SK-N-SH (cell line): ENCODE results near the gene KCND3. TPM values are rescaled to one million over a fixed set of nuclear protein-coding genes. Genes with fewer than 3 reads are reported as not detected.

Experiments used
- CTCF ChIA-PET: fragments of 300-600, 350-600 bp; formaldehyde crosslinking; extraction: SDS; loops from one replicate; lab custom pipeline; 2021; lab: Yijun Ruan, JAX
- POLR2A ChIA-PET: fragments of 350-600 bp; sonication (Branson Sonifier 250); formaldehyde crosslinking; extraction: SDS; loops from one replicate; lab custom pipeline; 2020; ENCODE audit warnings: antibody characterized with exemption, inconsistent platforms; lab: Yijun Ruan, JAX
- DNase-seq: peaks from one replicate; pipeline ENCODE4 v3.0.0; 2012
- H2AFZ ChIP-seq: fragments of 200-600 bp; sonication (generic); 2 replicates; pipeline ENCODE4 v1.8.1; 2016; ENCODE audit warnings: antibody characterized with exemption, mild to moderate bottlenecking, low read depth
- H3F3A ChIP-seq: fragments of 200-600 bp; sonication (generic); replicated peaks from 2 replicates; pipeline ENCODE3; 2016; ENCODE audit warnings: antibody characterized with exemption, mild to moderate bottlenecking; ENCODE audit not compliant: insufficient read depth
- H3K27ac ChIP-seq, 2 experiments: fragments of 200-500 bp in 1 of 2; fragments of 200-600 bp in 1 of 2; sonication (Bioruptor generic) in 1 of 2; sonication (generic), shearing (Covaris generic) in 1 of 2; 2 replicates each; pipeline versions ENCODE4 v1.5.1 to v1.6.1; 2014 to 2016; ENCODE audit warnings: low read depth in 2 of 2, inconsistent platforms in 1 of 2, low read length in 1 of 2, mild to moderate bottlenecking in 1 of 2, mixed read lengths in 1 of 2
- H3K27me3 ChIP-seq: fragments of 200-600 bp; sonication (generic), shearing (Covaris generic); 2 replicates; pipeline ENCODE4 v1.6.1; 2016; ENCODE audit warnings: mixed run types; ENCODE audit not compliant: insufficient read depth
- H3K36me3 ChIP-seq, 2 experiments: fragments of 200-500 bp in 1 of 2; fragments of 200-600 bp in 1 of 2; sonication (Bioruptor generic) in 1 of 2; sonication (generic) in 1 of 2; replicated peaks in 1 of 2; 2 replicates each; pipeline versions ENCODE3 to v1.5.1; 2014 to 2016; ENCODE audit warnings: low read length in 1 of 2, mild to moderate bottlenecking in 1 of 2; ENCODE audit not compliant: insufficient read depth in 2 of 2, control insufficient read depth in 1 of 2
- H3K4me1 ChIP-seq, 2 experiments: fragments of 200-500 bp in 1 of 2; fragments of 200-600 bp in 1 of 2; sonication (Bioruptor generic) in 1 of 2; sonication (generic), shearing (Covaris generic) in 1 of 2; 2 replicates each; pipeline versions ENCODE4 v1.5.1 to v1.6.1; 2014 to 2016; ENCODE audit warnings: low read depth in 1 of 2, low read length in 1 of 2, mixed run types in 1 of 2; ENCODE audit not compliant: insufficient read depth in 2 of 2, control insufficient read depth in 1 of 2
- H3K4me2 ChIP-seq: fragments of 200-600 bp; sonication (generic), shearing (Covaris generic); 2 replicates; pipeline ENCODE4 v1.6.1; 2017; ENCODE audit warnings: mixed run types
- H3K4me3 ChIP-seq, 2 experiments: fragments of 200-500 bp in 1 of 2; fragments of 200-600 bp in 1 of 2; sonication (Bioruptor generic) in 1 of 2; sonication (generic), shearing (Covaris generic) in 1 of 2; 2 replicates each; pipeline versions ENCODE4 v1.5.1 to v1.8.1; 2014 to 2016; ENCODE audit warnings: low read depth in 2 of 2, inconsistent platforms in 1 of 2, low read length in 1 of 2, mild to moderate bottlenecking in 1 of 2, mixed read lengths in 1 of 2, moderate library complexity in 1 of 2
- H3K79me2 ChIP-seq: fragments of 200-600 bp; sonication (generic); 2 replicates; pipeline ENCODE4 v1.8.1; 2017; ENCODE audit warnings: mild to moderate bottlenecking; ENCODE audit not compliant: insufficient read depth
- H3K9ac ChIP-seq: fragments of 200-600 bp; sonication (generic); 2 replicates; pipeline ENCODE4 v1.6.1; 2017; ENCODE audit warnings: mixed run types
- H3K9me2 ChIP-seq: fragments of 200-600 bp; sonication (generic); 2 replicates; pipeline ENCODE4 v1.6.1; 2017; ENCODE audit warnings: mixed run types
- H3K9me3 ChIP-seq: fragments of 200-600 bp; sonication (generic); 2 replicates; pipeline ENCODE4 v1.6.1; 2017; ENCODE audit warnings: mixed run types, mild to moderate bottlenecking, moderate library complexity
- H4K20me1 ChIP-seq: fragments of 200-600 bp; sonication (generic); 2 replicates; pipeline ENCODE4 v1.6.1; 2017; ENCODE audit warnings: mild to moderate bottlenecking, mixed run types; ENCODE audit not compliant: insufficient read depth
- CHD2 ChIP-seq: fragments of 150-350 bp; IDR thresholded peaks from 2 replicates; pipeline ENCODE4 v1.6.1; 2018; ENCODE audit warnings: low read length; ENCODE audit not compliant: partially characterized antibody
- ELF1 ChIP-seq: IDR thresholded peaks from 2 replicates; pipeline ENCODE4 v1.4.0; 2012
- EP300 ChIP-seq, 2 experiments: IDR thresholded peaks; 2 replicates each; pipeline versions ENCODE4 v1.4.0 to v1.6.1; 2012; ENCODE audit warnings: borderline replicate concordance in 1 of 2, low read depth in 1 of 2, low read length in 1 of 2
- EZH2phosphoT487 ChIP-seq: fragments of 200-600 bp; sonication (generic); IDR thresholded peaks from 2 replicates; pipeline ENCODE4 v1.6.1; 2017; ENCODE audit warnings: low read depth, mixed run types, mild to moderate bottlenecking, antibody characterized with exemption, moderate library complexity, borderline replicate concordance
- FOXM1 ChIP-seq: IDR thresholded peaks from 2 replicates; pipeline ENCODE4 v1.4.0; 2012; ENCODE audit warnings: low read depth, mild to moderate bottlenecking
- MXI1 ChIP-seq: IDR thresholded peaks from 2 replicates; pipeline ENCODE4 v1.6.1; 2012; ENCODE audit warnings: mild to moderate bottlenecking, low read depth, low read length, improper control_type of control experiment
- NFIC ChIP-seq: IDR thresholded peaks from 2 replicates; pipeline ENCODE4 v1.4.0; 2012; ENCODE audit warnings: borderline replicate concordance
- NRF1 ChIP-seq: IDR thresholded peaks from 2 replicates; pipeline ENCODE4 v1.6.1; 2012; ENCODE audit warnings: low read depth, mild to moderate bottlenecking, low read length
- POLR2AphosphoS5 ChIP-seq: IDR thresholded peaks from 2 replicates; pipeline ENCODE4 v1.6.1; 2012; ENCODE audit warnings: low read depth, low read length
- RCOR1 ChIP-seq: fragments of 150-350 bp; IDR thresholded peaks from 2 replicates; pipeline ENCODE4 v1.6.1; 2017; ENCODE audit warnings: antibody characterized with exemption, low read length
- RFX5 ChIP-seq: IDR thresholded peaks from 2 replicates; pipeline ENCODE4 v1.6.1; 2012; ENCODE audit warnings: mild to moderate bottlenecking, improper control_type of control experiment, low read length
- SIN3A ChIP-seq: IDR thresholded peaks from 2 replicates; pipeline ENCODE4 v1.6.1; 2012; ENCODE audit warnings: low read depth, mild to moderate bottlenecking, low read length, moderate library complexity, borderline replicate concordance
- TAF1 ChIP-seq: IDR thresholded peaks from 2 replicates; pipeline ENCODE4 v1.6.1; 2012; ENCODE audit warnings: low read depth, mild to moderate bottlenecking, low read length, moderate library complexity, borderline replicate concordance
- TCF12 ChIP-seq: IDR thresholded peaks from 2 replicates; pipeline ENCODE4 v1.4.0; 2012
- WGBS: methylation state at CpG from one replicate; pipeline ENCODE4 v1.1.6; 2017; ENCODE audit warnings: low lambda C conversion rate; 5-methylcytosine and 5-hydroxymethylcytosine counted together
- polyA plus RNA-seq, 3 experiments: library from polyadenylated mRNA; depleted of rRNA; stranded (reverse); fragments of >200 nt; gene quantifications; 2 replicates each; pipeline ENCODE4 v1.2.3, GENCODE V29; 2012
- TF ChIP-seq, protein P1 (sequence below): IDR thresholded peaks from 2 replicates; pipeline ENCODE4 v1.4.0; 2012; ENCODE audit warnings: low read depth
- TF ChIP-seq, protein P2 (sequence below): IDR thresholded peaks from 2 replicates; pipeline ENCODE4 v1.4.0; 2012; ENCODE audit warnings: low read depth, borderline replicate concordance
- TF ChIP-seq, protein P3 (sequence below): fragments of 200-600 bp; sonication (generic); IDR thresholded peaks from 2 replicates; pipeline ENCODE4 v1.6.1; 2017; ENCODE audit warnings: antibody characterized with exemption, mild to moderate bottlenecking, moderate library complexity

Gene KCND3
- polyA plus RNA-seq, 1 of the 3 experiments (the other 2 are of a cell fraction) = not detected

DNA sequence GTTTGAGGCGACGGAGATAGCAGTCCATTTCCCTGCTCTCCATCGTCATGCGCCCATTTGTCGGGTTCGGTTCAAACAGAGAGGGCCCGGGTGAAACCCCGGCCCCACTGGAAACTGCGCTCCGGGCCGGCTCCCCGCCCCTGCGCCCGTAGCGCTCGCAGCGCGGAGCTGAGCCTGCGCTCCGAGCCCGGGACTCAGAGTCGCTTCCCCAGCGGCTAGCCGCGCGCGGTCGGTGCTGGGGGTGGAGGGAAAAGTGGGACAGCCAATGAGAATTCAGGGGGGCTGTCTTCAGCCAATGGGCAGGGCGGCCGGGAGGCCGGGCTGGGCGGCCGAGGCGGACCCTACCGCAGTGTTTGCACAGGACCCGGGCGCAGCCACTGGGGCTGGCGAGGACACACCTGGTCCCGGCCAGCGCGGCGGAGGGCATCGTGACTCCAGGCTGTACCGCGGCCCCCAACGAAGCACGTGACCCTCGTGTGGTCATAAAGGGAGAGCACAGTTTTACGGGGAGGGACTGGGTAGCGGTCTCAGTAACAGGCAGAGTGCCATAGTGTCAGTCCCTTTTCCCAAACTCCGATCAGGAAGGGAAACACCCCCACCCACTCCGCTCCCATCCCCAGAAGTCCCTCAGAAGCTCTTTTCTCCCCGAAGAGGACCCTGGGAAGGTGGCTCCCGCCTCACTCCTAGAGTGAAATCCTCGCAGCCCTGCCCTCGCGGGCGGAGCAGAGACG, 250.1 kb downstream of the KCND3 start, which contains the start of gene INKA2 (continued):
- no peak for TF ChIP-seq EP300 (IDR thresholded peaks at IDR 0.05; ENCODE audit: borderline replicate concordance in 1 of 2, low read depth in 1 of 2, low read length in 1 of 2)
- TF ChIP-seq NFIC = no peak
- TF ChIP-seq SIN3A = 0 out of 2 replicates have a peak, but pooled peaks have one; percentile 9
- TF ChIP-seq ELF1 = no peak
- TF ChIP-seq TCF12 = no peak
- TF ChIP-seq MXI1 = peak; percentile 7; the same call in 1 of the 2 replicates
- TF ChIP-seq EZH2phosphoT487 = no peak
- TF ChIP-seq RCOR1 = no peak; the same call in 1 of the 2 replicates
- TF ChIP-seq NRF1 = peak; percentile 56

DNA sequence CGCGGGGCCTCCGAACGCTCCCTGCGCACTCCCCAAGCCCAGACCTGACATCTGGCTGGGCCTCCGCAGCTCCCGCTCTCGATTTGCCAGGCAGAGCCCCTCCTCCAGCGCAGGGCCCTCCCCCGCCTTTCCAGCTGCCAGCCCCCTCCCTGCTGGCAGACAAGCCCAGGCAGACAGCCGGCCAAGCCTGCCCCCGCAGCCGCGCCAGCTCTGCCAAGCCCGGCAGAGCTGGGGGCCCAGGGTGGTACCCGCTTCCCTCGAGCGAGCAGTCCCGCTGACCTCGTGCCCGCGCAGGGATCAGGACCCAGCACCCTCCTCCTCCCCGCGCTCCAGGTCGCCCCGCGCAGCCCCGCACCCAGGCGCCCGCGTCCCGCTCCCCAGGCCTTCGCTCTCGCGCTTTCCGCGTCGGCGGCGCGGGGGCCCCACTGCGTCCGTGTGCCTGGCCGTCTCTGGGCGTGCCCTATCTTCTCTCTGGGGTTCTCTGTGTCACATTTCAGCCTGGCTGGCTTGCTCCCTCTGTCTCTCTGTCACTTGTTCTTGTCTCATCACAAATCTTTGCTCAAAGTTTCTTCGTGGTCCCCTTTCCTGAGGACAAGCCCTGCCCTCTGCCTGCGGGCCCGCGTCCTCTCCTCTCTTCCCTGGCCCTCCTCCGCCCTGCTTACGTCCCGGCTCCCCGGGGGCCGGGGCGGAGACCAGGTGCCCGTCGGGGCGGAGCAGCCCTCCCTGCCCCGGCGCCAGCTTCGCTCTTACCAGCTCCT, 250.9 kb downstream of the KCND3 start:
- H3F3A ChIP-seq = peaks cover 6% of the 10 kb centered on the region
- POLR2A ChIA-PET = interaction anchor here (0.8 to 2.6 kb wide), 4 partner anchors 12 to 230 kb away, joined by 3 to 19 read pairs (median 9); partner anchors contain the start of gene DDX20
- no peaks in the 10 kb centered on the region for H3K9me2 ChIP-seq
- H3K4me3 ChIP-seq = peak overlapping the region; percentile 66 to 85
- CTCF ChIA-PET = interaction anchor here (0.6 to 2.7 kb wide), 11 partner anchors 9 to 230 kb away, joined by 3 to 13 read pairs (median 7); partner anchors contain the start of gene DDX20
- H3K9me3 ChIP-seq = no peaks in the 10 kb centered on the region
- peak overlapping the region; percentile 92 for H3K4me2 ChIP-seq
- peak; percentile 83 for DNase-seq
- peaks cover 8 to 15% of the 10 kb centered on the region in 2 experiments; a peak in 3 of 4 replicates for H3K4me1 ChIP-seq
- WGBS = 3% methylated on average over 23 of the region's 61 CpGs
- no peaks in the 10 kb centered on the region for H3K79me2 ChIP-seq
- TF ChIP-seq, protein P1, sequence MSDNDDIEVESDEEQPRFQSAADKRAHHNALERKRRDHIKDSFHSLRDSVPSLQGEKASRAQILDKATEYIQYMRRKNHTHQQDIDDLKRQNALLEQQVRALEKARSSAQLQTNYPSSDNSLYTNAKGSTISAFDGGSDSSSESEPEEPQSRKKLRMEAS = no peak; the same call in 1 of the 2 replicates
- TF ChIP-seq, protein P2, sequence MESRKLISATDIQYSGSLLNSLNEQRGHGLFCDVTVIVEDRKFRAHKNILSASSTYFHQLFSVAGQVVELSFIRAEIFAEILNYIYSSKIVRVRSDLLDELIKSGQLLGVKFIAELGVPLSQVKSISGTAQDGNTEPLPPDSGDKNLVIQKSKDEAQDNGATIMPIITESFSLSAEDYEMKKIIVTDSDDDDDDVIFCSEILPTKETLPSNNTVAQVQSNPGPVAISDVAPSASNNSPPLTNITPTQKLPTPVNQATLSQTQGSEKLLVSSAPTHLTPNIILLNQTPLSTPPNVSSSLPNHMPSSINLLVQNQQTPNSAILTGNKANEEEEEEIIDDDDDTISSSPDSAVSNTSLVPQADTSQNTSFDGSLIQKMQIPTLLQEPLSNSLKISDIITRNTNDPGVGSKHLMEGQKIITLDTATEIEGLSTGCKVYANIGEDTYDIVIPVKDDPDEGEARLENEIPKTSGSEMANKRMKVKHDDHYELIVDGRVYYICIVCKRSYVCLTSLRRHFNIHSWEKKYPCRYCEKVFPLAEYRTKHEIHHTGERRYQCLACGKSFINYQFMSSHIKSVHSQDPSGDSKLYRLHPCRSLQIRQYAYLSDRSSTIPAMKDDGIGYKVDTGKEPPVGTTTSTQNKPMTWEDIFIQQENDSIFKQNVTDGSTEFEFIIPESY = no peak
- TF ChIP-seq CHD2 (peak; percentile 19), MXI1 (peak; percentile 24; the same call in 1 of the 2 replicates), FOXM1 (no peak), NRF1 (peak; percentile 28; the same call in 1 of the 2 replicates), TAF1 (0 out of 2 replicates have a peak, but pooled peaks have one; percentile 10), RFX5 (no peak), POLR2AphosphoS5 (peak; percentile 32; the same call in 1 of the 2 replicates)
- TF ChIP-seq, protein P3, sequence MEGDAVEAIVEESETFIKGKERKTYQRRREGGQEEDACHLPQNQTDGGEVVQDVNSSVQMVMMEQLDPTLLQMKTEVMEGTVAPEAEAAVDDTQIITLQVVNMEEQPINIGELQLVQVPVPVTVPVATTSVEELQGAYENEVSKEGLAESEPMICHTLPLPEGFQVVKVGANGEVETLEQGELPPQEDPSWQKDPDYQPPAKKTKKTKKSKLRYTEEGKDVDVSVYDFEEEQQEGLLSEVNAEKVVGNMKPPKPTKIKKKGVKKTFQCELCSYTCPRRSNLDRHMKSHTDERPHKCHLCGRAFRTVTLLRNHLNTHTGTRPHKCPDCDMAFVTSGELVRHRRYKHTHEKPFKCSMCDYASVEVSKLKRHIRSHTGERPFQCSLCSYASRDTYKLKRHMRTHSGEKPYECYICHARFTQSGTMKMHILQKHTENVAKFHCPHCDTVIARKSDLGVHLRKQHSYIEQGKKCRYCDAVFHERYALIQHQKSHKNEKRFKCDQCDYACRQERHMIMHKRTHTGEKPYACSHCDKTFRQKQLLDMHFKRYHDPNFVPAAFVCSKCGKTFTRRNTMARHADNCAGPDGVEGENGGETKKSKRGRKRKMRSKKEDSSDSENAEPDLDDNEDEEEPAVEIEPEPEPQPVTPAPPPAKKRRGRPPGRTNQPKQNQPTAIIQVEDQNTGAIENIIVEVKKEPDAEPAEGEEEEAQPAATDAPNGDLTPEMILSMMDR = no peak
- TF ChIP-seq, all 33 proteins: peak for 5
- Histone ChIP-seq H4K20me1 (no peaks in the 10 kb centered on the region), H3K27me3 (no peaks in the 10 kb centered on the region), H3K27ac (peak overlapping the region; percentile 33 to 89), H2AFZ (peak overlapping the region; percentile 96), H3K9ac (peak overlapping the region; percentile 56), H3K36me3 (no peaks in the 10 kb centered on the region)
